Measurements from ENCODE around the gene C17orf50.

The C17orf50 gene

DNA sequence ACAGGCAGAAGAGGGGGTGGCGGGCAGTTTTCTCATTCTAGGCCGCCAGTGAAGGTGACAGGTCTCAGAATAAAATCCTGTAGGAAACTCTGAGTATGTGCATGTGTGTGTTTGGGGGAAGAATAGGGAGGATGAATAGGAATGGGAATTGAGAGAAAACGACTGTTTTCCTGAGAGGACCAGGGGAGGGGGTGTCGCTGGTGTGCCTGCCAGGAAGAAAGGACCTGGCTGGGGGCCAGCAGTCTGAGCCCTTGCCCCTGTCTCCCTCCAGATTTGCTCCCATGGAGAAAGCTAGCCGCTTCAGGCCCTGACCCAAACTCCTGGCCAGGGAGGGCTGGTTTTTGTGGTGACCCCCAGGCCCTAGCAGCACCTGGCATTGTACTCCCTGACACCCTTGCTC is 14.4 kb downstream of the C17orf50 start:
- TF ChIP-seq, protein P1, sequence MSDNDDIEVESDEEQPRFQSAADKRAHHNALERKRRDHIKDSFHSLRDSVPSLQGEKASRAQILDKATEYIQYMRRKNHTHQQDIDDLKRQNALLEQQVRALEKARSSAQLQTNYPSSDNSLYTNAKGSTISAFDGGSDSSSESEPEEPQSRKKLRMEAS (IDR thresholded peaks at IDR 0.05; ENCODE audit: low read depth, low read length): no peak
- TF ChIP-seq, protein P2, sequence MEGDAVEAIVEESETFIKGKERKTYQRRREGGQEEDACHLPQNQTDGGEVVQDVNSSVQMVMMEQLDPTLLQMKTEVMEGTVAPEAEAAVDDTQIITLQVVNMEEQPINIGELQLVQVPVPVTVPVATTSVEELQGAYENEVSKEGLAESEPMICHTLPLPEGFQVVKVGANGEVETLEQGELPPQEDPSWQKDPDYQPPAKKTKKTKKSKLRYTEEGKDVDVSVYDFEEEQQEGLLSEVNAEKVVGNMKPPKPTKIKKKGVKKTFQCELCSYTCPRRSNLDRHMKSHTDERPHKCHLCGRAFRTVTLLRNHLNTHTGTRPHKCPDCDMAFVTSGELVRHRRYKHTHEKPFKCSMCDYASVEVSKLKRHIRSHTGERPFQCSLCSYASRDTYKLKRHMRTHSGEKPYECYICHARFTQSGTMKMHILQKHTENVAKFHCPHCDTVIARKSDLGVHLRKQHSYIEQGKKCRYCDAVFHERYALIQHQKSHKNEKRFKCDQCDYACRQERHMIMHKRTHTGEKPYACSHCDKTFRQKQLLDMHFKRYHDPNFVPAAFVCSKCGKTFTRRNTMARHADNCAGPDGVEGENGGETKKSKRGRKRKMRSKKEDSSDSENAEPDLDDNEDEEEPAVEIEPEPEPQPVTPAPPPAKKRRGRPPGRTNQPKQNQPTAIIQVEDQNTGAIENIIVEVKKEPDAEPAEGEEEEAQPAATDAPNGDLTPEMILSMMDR (IDR thresholded peaks at IDR 0.05; ENCODE audit: low read depth, low read length): no peak
- TF ChIP-seq POLR2A (IDR thresholded peaks at IDR 0.05; ENCODE audit: extremely low read depth, insufficient read length): no peak
- no peak for TF ChIP-seq MYC (IDR thresholded peaks at IDR 0.05; ENCODE audit: low read depth, low read length)
- DNase-seq (ENCODE audit: low read depth): no peak
- no peak overlapping the region for H3K4me3 ChIP-seq (ENCODE audit: low read depth, low read length)

DNA sequence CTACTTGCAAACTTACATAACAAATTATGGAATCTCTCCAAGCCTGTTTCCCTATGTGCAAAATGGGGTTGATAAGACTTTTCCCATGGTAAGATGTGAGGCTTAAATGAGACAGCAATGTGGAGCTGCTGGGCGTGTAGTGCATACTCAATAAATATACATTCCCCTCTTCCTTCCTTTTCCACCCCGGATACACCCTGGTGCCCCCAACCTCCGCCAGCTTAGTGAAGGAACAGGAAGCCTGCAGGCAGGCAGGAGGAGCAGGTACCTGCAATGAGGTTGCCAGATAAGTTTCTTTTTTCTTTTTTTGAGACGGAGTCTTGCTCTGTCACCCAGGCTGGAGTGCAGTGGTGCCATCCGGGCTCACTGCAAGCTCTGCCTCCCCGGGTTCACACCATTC is 14.9 kb downstream of the C17orf50 start:
- TF ChIP-seq POLR2A (IDR thresholded peaks at IDR 0.05; ENCODE audit: extremely low read depth, insufficient read length) (no peak), MYC (IDR thresholded peaks at IDR 0.05; ENCODE audit: low read depth, low read length) (no peak)
- TF ChIP-seq, protein P1 (IDR thresholded peaks at IDR 0.05; ENCODE audit: low read depth, low read length): no peak
- TF ChIP-seq, protein P2 (IDR thresholded peaks at IDR 0.05; ENCODE audit: low read depth, low read length): no peak
- DNase-seq (ENCODE audit: low read depth): no peak
- H3K4me3 ChIP-seq (ENCODE audit: low read depth, low read length): no peak overlapping the region

DNA sequence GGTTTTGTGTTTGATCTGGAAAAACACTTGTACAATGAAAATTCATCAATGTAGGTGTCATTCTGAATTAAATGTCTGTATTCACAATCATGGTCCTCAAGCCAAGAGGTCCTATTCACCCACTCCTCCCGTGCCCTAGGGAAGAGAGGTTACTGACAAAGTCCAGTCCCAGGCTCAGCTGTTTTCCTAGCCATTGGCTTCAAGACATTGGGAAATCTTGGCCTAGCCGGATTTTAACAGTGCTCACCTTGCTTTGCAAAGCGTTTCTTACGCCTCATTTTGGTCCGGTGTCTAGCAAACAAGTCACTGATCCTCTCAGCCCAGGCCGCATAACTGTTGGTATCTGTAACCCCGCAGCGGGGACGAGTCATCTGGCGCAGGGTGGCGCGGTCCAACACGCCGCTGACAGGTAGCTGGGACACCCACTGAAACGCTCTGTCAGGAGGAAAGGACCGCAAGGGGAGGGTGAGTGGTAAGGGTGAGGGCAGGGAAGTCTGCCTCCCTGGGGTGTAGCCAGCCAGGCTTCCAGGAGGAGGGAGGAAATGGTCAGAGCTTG is 18.0 kb downstream of the C17orf50 start:
- TF ChIP-seq, protein P2 (IDR thresholded peaks at IDR 0.05; ENCODE audit: low read depth, low read length): no peak
- no peak for TF ChIP-seq POLR2A (IDR thresholded peaks at IDR 0.05; ENCODE audit: extremely low read depth, insufficient read length)
- TF ChIP-seq MYC (IDR thresholded peaks at IDR 0.05; ENCODE audit: low read depth, low read length): no peak
- TF ChIP-seq, protein P1 (IDR thresholded peaks at IDR 0.05; ENCODE audit: low read depth, low read length): no peak

DNA sequence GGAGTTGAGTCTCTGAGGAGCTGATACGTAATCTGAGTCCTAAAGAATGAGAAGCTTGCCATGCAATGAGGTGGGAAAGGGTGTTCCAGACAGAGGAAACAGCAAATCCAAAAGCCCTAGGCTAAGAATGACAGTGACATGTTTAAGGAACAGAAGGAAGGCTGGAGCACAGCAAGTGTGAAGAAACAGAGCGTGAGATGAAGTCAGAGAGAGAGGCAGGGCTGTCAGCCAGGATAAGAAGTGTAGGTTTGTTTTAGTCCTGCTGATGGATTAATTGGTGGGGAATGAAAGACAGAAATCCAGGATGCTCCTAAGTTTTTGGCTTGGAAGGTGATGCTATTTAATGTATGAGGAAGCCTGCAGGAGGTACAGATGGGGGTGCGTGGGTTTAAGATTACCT is 20.3 kb downstream of the C17orf50 start:
- no peak for DNase-seq (ENCODE audit: low read depth)
- TF ChIP-seq, protein P2 (IDR thresholded peaks at IDR 0.05; ENCODE audit: low read depth, low read length): no peak
- TF ChIP-seq, protein P1 (IDR thresholded peaks at IDR 0.05; ENCODE audit: low read depth, low read length): no peak
- TF ChIP-seq MYC (IDR thresholded peaks at IDR 0.05; ENCODE audit: low read depth, low read length) (no peak), POLR2A (IDR thresholded peaks at IDR 0.05; ENCODE audit: extremely low read depth, insufficient read length) (no peak)
- H3K4me3 ChIP-seq (ENCODE audit: low read depth, low read length): no peak overlapping the region

More for the DNA sequence above, 18.0 kb downstream of the C17orf50 start:
- DNase-seq (ENCODE audit: low read depth): no peak
- no peak overlapping the region for H3K4me3 ChIP-seq (ENCODE audit: low read depth, low read length)

DNA sequence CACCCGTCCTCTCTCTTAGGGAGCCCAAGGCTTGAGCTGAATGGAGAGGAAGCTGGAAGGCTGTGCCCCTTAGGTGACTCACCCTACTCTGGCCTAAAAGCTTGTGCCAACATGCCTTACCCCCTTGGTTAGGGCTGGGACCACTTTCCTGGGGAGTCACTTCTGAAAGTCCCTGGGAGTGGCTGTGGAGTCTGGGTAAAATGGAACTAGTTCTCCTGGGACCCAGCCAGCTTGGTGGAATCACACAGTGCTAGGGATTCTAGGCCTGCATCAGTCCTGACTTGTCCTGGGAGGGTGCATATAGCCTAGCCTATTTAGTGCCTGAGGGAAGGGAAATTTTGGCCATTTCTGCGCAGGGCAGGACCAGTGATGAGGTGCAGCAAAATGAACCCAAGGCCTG is 24.2 kb downstream of the C17orf50 start:
- no peak for DNase-seq (ENCODE audit: low read depth)
- TF ChIP-seq, protein P1 (IDR thresholded peaks at IDR 0.05; ENCODE audit: low read depth, low read length): no peak
- TF ChIP-seq MYC (IDR thresholded peaks at IDR 0.05; ENCODE audit: low read depth, low read length) (no peak), POLR2A (IDR thresholded peaks at IDR 0.05; ENCODE audit: extremely low read depth, insufficient read length) (no peak)
- TF ChIP-seq, protein P2 (IDR thresholded peaks at IDR 0.05; ENCODE audit: low read depth, low read length): no peak
- no peak overlapping the region for H3K4me3 ChIP-seq (ENCODE audit: low read depth, low read length)

Data from NB4 (cell line).